Naive B cell (primary cell): Measurements from ENCODE around the gene AHI1. TPM values are rescaled to one million over a fixed set of nuclear protein-coding genes. Genes with fewer than 3 reads are reported as not detected.
A peak's percentile ranks its signal among the peaks of the same experiment; 100 is the strongest.
"Not testable (repeated sequence)": the region's sequence is repeated elsewhere in the genome, so short reads cannot be mapped to it uniquely, and the experiment has no call there.

Source experiments
- ATAC-seq, 2 donors: fragments of 150-1000 bp; cut with Tn5 transposase; 2 replicates each; pipeline ENCODE4 v1.10.0; 2021; ENCODE audit warnings: low read depth in 2 of 2, mild to moderate bottlenecking in 2 of 2, moderate library complexity in 2 of 2
- DNase-seq: peaks from one replicate; pipeline ENCODE4 v3.0.0; 2022
- H3K27ac Mint-ChIP-seq, 6 donors: one replicate each; pipeline ENCODE4 v1.8.0; 2020 to 2022; ENCODE audit warnings: mild to moderate bottlenecking in 6 of 6, mixed read lengths in 6 of 6, moderate library complexity in 5 of 6, inconsistent platforms in 2 of 6
- H3K27me3 Mint-ChIP-seq, 3 donors: one replicate each; pipeline ENCODE4 v1.8.0; 2021 to 2022; ENCODE audit warnings: mixed read lengths in 3 of 3, mild to moderate bottlenecking in 1 of 3
- H3K36me3 Mint-ChIP-seq, 2 donors: one replicate each; pipeline ENCODE4 v1.8.0; 2020 to 2022; ENCODE audit warnings: mixed read lengths in 2 of 2, inconsistent platforms in 1 of 2, mild to moderate bottlenecking in 1 of 2
- H3K4me1 Mint-ChIP-seq, 3 donors: one replicate each; pipeline ENCODE4 v1.8.0; 2020 to 2022; ENCODE audit warnings: mixed read lengths in 3 of 3, inconsistent platforms in 1 of 3, mild to moderate bottlenecking in 1 of 3, moderate library complexity in 1 of 3
- H3K4me3 Mint-ChIP-seq, 8 donors: one replicate each; pipeline ENCODE4 v1.8.0; 2020 to 2022; ENCODE audit warnings: mild to moderate bottlenecking in 8 of 8, mixed read lengths in 8 of 8, moderate library complexity in 8 of 8, inconsistent platforms in 2 of 8
- H3K9me3 Mint-ChIP-seq, 7 donors: one replicate each; pipeline ENCODE4 v1.8.0; 2020 to 2022; ENCODE audit warnings: mixed read lengths in 7 of 7, mild to moderate bottlenecking in 5 of 7, inconsistent platforms in 2 of 7, moderate library complexity in 1 of 7
- polyA plus RNA-seq, 6 donors: library from polyadenylated mRNA; unstranded; fragments of 300-500 nt; fragmentation: Illumina TruSeq; gene quantifications; one replicate each; pipeline ENCODE4 v1.2.3, GENCODE V29; 2021; ENCODE audit warnings: low read depth in 6 of 6

AHI1 gene
- polyA plus RNA-seq, 6 donors from 2014 or later, result 2.5 to 7.8 (median 6.1) TPM; not detected in 1

GRCh38 chr6:135498185-135498841 is 773 bp upstream of the AHI1 start:
- no peaks in the 10 kb centered on the region for H3K36me3 Mint-ChIP-seq
- H3K4me3 Mint-ChIP-seq, result no peak overlapping the region
- H3K27me3 Mint-ChIP-seq, result no peaks in the 10 kb centered on the region
- no peaks in the 10 kb centered on the region for H3K9me3 Mint-ChIP-seq
- peak; percentile 43 to 46 for ATAC-seq
- peak; percentile 56 for DNase-seq
- H3K4me1 Mint-ChIP-seq, result peaks cover 5 to 6% (median 6%) of the 10 kb centered on the region in 3 donors
- H3K27ac Mint-ChIP-seq, result no peak overlapping the region

- peaks cover 5 to 6% (median 6%) of the 10 kb centered on the region in 3 donors for H3K4me1 Mint-ChIP-seq
- H3K27me3 Mint-ChIP-seq, result no peaks in the 10 kb centered on the region
- no peak overlapping the region for H3K4me3 Mint-ChIP-seq
- no peaks in the 10 kb centered on the region for H3K36me3 Mint-ChIP-seq
- ATAC-seq, result no peak
- H3K27ac Mint-ChIP-seq, result peak overlapping the region in 1 of 6 donors; percentile 86
- H3K9me3 Mint-ChIP-seq, result no peaks in the 10 kb centered on the region
- no peak for DNase-seq
Observed at GRCh38 chr6:135496800-135497411, 634 bp downstream of the AHI1 start.

- H3K36me3 Mint-ChIP-seq, result peaks cover 9 to 13% of the 10 kb centered on the region in 2 donors
- no peaks in the 10 kb centered on the region for H3K27me3 Mint-ChIP-seq
- no peaks in the 10 kb centered on the region for H3K9me3 Mint-ChIP-seq
Observed at GRCh38 chr6:135493218-135493961, 4.2 kb downstream of the AHI1 start.

GRCh38 chr6:135490381-135490780 is 7.2 kb downstream of the AHI1 start:
- H3K9me3 Mint-ChIP-seq, result peaks cover 0 to 2% (median 0%) of the 10 kb centered on the region in 7 donors
- peaks cover 9 to 17% of the 10 kb centered on the region in 2 donors for H3K36me3 Mint-ChIP-seq
- H3K27ac Mint-ChIP-seq, result no peak overlapping the region
- H3K27me3 Mint-ChIP-seq, result no peaks in the 10 kb centered on the region
- no peak overlapping the region for H3K4me3 Mint-ChIP-seq
- no peaks in the 10 kb centered on the region for H3K4me1 Mint-ChIP-seq
- ATAC-seq, result no peak
- no peak for DNase-seq

More at GRCh38 chr6:135493218-135493961, 4.2 kb downstream of the AHI1 start:
- Mint-ChIP-seq H3K4me1 (peaks cover 5 to 6% (median 6%) of the 10 kb centered on the region in 3 donors), H3K27ac (peak overlapping the region in 2 of 6 donors; percentile 3 to 23), H3K4me3 (peak overlapping the region in 1 of 8 donors; percentile 76)
- no peak for ATAC-seq
- no peak for DNase-seq

GRCh38 chr6:135488023-135488422 is 9.5 kb downstream of the AHI1 start:
- H3K27ac Mint-ChIP-seq, result no peak overlapping the region
- peaks cover 23 to 26% of the 10 kb centered on the region in 2 donors for H3K36me3 Mint-ChIP-seq
- no peak for DNase-seq

GRCh38 chr6:135483903-135484302 is 13.6 kb downstream of the AHI1 start:
- not testable (repeated sequence) for H3K4me3 Mint-ChIP-seq, H3K4me1 Mint-ChIP-seq, ATAC-seq, DNase-seq, H3K27me3 Mint-ChIP-seq
- Mint-ChIP-seq H3K27ac (peak overlapping the region in 1 of 6 donors; percentile 91), H3K36me3 (peaks cover 26 to 34% of the 10 kb centered on the region in 2 donors), H3K9me3 (peaks cover 5 to 48% (median 40%) of the 10 kb centered on the region in 7 donors)

More at GRCh38 chr6:135488023-135488422, 9.5 kb downstream of the AHI1 start:
- H3K4me1 Mint-ChIP-seq, result no peaks in the 10 kb centered on the region
- ATAC-seq, result no peak
- no peaks in the 10 kb centered on the region for H3K27me3 Mint-ChIP-seq
- H3K9me3 Mint-ChIP-seq, result peaks cover 0 to 14% (median 9%) of the 10 kb centered on the region in 7 donors
- H3K4me3 Mint-ChIP-seq, result no peak overlapping the region

GRCh38 chr6:135481783-135482369 is 15.7 kb downstream of the AHI1 start:
- Mint-ChIP-seq H3K36me3 (peaks cover 34 to 45% of the 10 kb centered on the region in 2 donors), H3K27me3 (no peaks in the 10 kb centered on the region), H3K9me3 (peaks cover 5 to 56% (median 48%) of the 10 kb centered on the region in 7 donors), H3K27ac (peak overlapping the region in 1 of 6 donors; percentile 61), H3K4me3 (no peak overlapping the region), H3K4me1 (no peaks in the 10 kb centered on the region)
- no peak for DNase-seq
- no peak for ATAC-seq

GRCh38 chr6:135479601-135480000 is 17.9 kb downstream of the AHI1 start:
- peaks cover 5 to 56% (median 46%) of the 10 kb centered on the region in 7 donors for H3K9me3 Mint-ChIP-seq
- ATAC-seq (no peak), DNase-seq (no peak)
- peaks cover 34 to 45% of the 10 kb centered on the region in 2 donors for H3K36me3 Mint-ChIP-seq
- H3K4me1 Mint-ChIP-seq, result no peaks in the 10 kb centered on the region
- H3K27ac Mint-ChIP-seq, result no peak overlapping the region
- H3K4me3 Mint-ChIP-seq, result no peak overlapping the region
- no peaks in the 10 kb centered on the region for H3K27me3 Mint-ChIP-seq

- no peak overlapping the region for H3K27ac Mint-ChIP-seq
- no peak overlapping the region for H3K4me3 Mint-ChIP-seq
- peaks cover 26 to 40% of the 10 kb centered on the region in 2 donors for H3K36me3 Mint-ChIP-seq
- H3K4me1 Mint-ChIP-seq, result no peaks in the 10 kb centered on the region
- DNase-seq (no peak), ATAC-seq (no peak)
- peaks cover 5 to 48% (median 42%) of the 10 kb centered on the region in 7 donors for H3K9me3 Mint-ChIP-seq
- H3K27me3 Mint-ChIP-seq, result no peaks in the 10 kb centered on the region
Observed at GRCh38 chr6:135478626-135479025, 18.9 kb downstream of the AHI1 start.

- H3K36me3 Mint-ChIP-seq, result peaks cover 19 to 31% of the 10 kb centered on the region in 2 donors
Observed at GRCh38 chr6:135475292-135475886, 22.2 kb downstream of the AHI1 start.

GRCh38 chr6:135474362-135474761 is 23.2 kb downstream of the AHI1 start:
- no peak for DNase-seq
- Mint-ChIP-seq H3K4me1 (no peaks in the 10 kb centered on the region), H3K27me3 (peaks cover 0 to 5% (median 0%) of the 10 kb centered on the region in 3 donors), H3K9me3 (peaks cover 0 to 22% (median 12%) of the 10 kb centered on the region in 7 donors), H3K36me3 (peaks cover 13 to 30% of the 10 kb centered on the region in 2 donors), H3K27ac (no peak overlapping the region), H3K4me3 (no peak overlapping the region)
- no peak for ATAC-seq

More at GRCh38 chr6:135475292-135475886, 22.2 kb downstream of the AHI1 start:
- Mint-ChIP-seq H3K4me3 (no peak overlapping the region), H3K27ac (no peak overlapping the region), H3K9me3 (peaks cover 0 to 26% (median 21%) of the 10 kb centered on the region in 7 donors), H3K27me3 (peaks cover 0 to 4% (median 0%) of the 10 kb centered on the region in 3 donors), H3K4me1 (no peaks in the 10 kb centered on the region)
- no peak for DNase-seq
- ATAC-seq, result no peak

GRCh38 chr6:135465903-135466302 is 31.6 kb downstream of the AHI1 start:
- Mint-ChIP-seq H3K27me3 (peaks cover 0 to 14% (median 4%) of the 10 kb centered on the region in 3 donors), H3K4me1 (peaks cover 14 to 17% (median 16%) of the 10 kb centered on the region in 3 donors), H3K27ac (no peak overlapping the region), H3K4me3 (peak overlapping the region in 2 of 8 donors; percentile 7 to 10), H3K9me3 (peaks cover 0 to 10% (median 2%) of the 10 kb centered on the region in 7 donors), H3K36me3 (peaks cover 0 to 9% of the 10 kb centered on the region in 2 donors)
- no peak for DNase-seq
- no peak for ATAC-seq
